ENCODE results near the gene EBF4.
"Not testable (repeated sequence)": the region's sequence is repeated elsewhere in the genome, so short reads cannot be mapped to it uniquely, and the experiment has no call there.

The EBF4 gene

DNA sequence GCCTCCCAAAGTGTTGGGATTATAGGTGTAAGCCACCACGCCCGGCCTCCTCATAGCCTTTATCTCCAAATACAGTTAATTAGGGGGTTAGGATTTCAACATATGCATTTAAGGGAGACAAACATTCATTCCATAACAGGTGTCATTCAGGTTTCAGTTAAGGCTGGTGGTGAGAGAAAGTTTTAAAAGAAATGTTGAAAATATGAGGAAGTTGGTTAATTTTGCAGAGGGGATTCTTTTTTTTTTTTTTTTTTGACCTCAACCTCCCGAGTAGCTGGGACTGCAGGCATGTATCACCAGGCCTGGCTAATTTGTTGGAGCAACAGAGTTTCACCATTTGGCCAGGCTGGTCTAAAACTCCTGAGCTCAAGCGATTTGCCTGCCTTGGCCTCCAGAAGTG is 12.5 kb upstream of the EBF4 start:
- no peak for DNase-seq

DNA sequence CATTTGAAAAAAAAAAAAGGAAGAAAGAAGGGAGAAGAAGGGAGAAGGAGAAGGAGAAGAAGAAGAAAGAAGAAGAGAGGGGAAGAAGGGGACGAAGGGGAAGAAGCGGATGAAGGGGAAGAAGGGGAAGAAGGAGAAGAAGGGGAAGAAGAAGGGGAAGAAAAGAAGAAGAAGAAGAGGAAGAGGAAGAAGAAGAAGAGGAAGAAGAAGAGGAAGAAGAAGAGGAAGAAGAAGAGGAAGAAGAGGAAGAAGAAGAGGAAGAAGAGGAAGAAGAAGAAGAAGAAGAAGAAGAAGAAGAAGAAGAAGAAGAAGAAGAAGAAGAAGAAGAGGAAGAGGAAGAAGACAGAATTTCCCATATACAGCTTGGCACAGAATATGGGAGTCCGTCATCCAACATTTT is 10.5 kb upstream of the EBF4 start:
- not testable (repeated sequence) for DNase-seq

DNA sequence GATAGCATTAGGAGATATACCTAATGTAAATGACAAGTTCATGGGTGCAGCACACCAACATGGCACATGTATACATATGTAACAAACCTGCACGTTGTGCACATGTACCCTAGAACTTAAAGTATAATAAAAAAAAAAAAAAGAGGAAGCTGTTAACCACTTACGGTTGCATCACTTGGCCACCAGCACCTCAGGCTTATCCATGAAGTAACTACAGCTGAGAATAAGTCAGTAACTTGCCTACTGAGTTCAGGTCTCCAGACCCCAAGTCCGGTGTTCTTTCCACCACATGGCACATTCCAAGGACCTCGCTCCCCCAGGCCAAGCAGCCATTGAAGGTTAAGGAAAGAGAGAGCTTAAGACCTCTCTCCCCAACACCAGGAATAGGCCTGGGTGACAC is 7.8 kb upstream of the EBF4 start:
- DNase-seq: not testable (repeated sequence)

DNA sequence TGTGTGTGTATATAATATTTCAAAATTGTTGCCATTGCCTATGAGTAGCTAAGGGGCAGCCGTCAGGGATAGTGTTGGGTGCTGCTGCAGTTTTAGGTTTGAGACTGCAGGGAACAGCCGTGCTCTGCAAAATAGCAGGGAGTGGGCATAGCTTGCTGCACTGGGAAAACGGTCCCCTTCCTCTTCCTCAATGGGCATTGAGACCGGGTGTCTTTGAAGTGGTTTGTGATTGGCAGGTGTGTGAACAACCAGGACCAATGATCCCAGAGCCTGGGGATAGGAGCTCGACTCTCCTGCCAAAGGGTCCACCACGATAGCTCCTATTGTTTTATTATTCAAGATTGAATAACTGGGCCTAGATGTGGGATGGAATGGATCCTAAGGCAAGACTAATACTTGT is 5.1 kb upstream of the EBF4 start:
- no peak for DNase-seq

DNA sequence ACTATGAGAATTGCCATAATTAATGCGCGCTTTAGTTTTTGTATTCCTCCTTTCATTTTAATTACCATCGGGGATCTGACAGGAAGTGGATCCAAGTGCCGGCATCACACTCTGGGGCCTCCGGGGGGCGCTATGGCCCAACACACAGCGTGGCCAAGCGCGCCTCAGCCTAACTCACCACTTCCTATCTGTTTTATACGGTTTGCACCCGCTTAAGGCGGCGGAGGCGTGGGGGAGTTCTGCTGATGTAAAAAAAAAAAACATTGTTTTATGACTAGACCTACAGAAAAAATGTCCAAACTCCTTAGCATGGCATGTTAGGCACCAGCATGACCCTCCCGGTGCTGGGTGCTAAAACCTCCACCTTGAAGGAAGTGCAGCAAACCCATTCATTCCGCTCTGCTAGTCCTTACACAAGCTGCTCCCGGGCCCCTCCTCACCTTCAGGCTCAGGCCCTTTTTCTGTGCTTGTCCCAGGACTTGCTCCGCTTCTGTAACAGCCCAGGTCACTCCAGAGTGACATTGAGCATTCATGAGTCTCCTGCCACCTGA is 4.5 kb upstream of the EBF4 start:
- peak; percentile 53 for DNase-seq

DNA sequence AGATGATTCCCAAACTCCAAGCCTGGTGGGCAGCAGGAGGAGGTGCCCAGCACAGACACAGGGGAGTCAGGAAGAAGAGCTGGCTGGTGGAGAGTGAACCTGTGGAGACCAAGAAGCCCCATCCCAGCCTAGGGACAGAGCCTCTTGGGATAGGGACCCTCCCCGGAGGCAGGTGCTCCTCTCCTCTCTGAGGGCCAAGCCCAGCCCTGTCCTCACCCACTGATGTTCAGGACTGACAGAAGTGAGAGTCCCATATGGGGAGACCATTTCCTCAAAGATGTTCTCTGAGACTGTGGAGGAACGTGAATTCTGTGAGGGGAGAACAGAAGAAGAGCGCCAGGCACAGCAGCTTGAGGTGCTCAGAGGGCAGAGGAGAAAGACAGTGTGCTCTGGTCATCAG is 2.4 kb upstream of the EBF4 start:
- DNase-seq: no peak

DNA sequence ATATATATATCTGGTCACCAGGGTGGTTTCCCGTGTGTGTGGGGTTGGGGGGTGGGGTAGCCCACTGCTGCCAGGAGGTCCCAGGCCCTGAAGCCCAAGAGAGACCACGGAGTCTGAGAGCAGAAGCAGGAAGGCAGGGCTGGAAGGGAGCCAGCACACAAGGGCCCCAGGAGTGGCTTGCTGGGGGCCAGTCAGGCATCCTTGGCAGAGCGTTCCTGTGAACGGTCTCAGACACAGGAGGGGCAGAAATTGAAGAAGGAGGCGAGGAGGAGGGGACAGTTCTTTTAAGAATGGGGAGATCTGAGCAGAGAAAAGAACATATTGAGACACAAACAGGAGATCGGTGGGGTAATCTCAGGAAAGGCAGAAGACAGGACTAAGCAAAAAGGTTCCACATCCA is 1.9 kb upstream of the EBF4 start:
- DNase-seq: no peak

DNA sequence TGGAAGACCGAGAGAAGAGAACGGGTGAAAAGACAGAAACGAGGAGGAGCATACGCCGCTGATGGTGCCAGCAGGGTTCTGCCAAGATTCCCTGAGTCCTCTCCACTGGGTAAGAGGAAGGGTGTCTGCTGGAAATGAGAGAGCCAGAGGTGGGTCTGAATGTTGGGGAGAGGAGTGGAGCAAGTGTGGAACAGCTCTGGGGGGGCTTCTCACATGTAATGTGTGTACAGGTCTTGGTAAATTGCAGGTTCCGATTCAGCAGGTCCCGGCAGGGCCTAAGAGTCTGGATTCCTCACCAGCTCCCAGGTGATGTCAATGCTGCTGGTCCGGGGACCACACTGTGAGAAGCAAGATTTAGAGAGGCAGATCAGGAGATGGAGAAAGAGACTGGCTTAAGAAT is 1.5 kb upstream of the EBF4 start:
- no peak for DNase-seq

DNA sequence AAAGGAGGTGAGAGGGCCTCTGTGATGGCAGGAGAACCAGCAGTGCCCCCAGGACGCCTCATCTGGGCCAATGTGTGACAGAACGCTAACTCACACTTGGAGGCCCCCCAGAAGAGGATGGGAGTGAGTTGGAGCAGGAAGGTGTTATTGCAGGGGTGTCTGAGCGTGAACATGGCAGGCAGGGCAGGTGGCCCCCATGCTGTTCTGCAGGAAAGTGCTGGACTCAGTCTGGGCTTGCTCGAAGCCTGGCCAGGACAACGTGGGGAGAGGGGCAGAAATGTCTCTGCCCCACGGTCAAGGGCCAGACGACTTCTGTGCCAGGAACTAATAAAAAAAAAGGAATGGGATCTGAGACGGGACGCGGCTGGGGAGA is 931 bp upstream of the EBF4 start:
- no peak for DNase-seq

DNA sequence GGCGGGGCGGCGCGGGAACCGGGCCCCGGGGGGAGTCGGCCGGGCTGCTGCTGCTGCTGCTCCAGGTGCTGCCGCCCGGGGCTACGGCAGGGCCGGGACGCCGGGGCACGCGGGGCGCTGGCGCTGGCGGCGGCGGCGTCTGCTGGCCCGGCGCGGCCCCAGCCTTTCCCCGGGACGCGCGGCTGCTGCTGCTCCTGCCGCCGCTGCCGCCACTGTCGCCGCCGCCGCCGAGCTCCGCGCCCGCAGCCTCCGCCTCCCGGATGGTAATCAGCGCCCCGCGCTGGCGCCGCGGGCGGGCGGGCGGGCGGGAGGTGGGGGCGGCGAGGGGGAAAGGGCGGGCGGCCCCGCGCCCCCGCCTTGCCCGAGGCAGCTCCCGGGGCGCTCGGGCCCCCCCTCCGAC is 306 bp downstream of the EBF4 start:
- no peak for DNase-seq

DNA sequence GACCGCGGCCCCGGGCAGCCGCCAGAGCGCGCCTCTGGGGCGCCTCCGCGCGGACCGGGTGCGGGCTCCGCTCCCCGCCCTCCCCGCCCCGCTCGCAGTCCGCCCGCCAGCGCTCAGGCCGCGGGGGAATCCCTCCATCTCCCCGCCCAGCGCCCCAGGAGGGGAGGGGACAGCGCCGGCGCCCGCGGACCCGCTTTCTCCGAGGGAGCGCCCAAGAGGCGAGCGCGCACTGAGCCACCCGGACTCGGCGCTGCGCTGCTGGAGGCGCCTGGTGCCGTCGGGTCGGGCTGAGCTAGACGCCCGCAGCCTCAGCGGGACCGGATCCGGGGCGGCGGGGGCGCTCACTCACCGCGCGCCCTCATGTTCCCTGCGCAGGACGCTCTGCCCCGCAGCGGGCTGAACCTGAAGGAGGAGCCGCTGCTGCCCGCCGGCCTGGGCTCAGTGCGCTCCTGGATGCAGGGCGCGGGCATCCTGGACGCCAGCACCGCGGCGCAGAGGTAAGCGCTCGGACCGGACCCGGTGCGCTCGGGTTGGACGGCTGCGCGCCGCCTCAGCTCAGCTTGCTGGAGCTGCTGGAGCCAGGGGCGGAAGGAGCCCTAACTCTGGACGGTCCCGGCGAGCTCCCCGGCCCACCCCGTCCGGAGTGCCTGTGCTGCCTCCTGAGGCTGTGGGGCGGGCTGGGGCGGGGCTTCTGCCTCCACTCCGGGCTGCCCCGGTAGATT is 867 bp downstream of the EBF4 start:
- no peak for DNase-seq

DNA sequence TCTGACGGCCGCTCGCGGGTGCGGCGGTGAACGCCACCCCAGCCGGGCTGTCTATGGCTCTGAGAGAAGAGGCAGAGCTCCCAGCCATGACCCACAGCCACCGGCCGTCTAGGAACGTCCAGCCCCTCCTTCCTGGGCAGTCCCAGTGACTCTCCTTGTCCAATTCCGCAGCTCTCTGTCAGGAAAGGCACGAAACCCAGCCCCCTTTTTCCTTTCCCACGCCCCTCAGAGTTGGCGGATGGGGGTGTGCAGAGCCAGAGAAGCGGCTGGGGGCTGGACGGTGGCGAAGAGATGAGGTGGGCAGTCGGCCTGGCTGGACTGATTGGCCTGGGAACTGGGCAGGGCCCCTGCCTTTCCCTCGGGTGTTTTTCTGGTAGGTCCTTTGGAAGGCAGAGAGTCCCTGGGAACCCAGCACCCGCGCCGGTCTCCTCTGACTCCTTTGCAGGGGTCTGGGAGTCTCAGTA is 1.5 kb downstream of the EBF4 start:
- DNase-seq: peak; percentile 39

DNA sequence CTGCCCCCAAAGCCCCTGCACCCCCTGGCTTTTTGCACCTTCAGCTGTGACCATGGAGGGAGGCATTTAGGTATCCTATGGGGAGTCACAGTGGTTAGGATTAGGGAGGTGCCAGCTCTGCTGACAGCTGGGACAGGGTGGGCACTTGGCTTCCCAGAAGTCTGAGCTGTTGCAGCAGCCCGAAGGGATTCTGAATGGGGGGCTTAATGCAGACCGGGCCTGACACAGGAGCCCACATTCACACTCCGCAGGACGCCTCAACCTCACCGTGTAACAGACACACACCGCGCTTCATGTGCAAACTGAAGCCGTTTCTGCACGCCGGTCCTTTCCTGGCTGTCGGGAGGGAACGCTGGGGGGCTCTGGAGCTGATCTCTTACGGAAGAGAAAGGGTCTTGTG is 1.9 kb downstream of the EBF4 start:
- DNase-seq: peak; percentile 39

DNA sequence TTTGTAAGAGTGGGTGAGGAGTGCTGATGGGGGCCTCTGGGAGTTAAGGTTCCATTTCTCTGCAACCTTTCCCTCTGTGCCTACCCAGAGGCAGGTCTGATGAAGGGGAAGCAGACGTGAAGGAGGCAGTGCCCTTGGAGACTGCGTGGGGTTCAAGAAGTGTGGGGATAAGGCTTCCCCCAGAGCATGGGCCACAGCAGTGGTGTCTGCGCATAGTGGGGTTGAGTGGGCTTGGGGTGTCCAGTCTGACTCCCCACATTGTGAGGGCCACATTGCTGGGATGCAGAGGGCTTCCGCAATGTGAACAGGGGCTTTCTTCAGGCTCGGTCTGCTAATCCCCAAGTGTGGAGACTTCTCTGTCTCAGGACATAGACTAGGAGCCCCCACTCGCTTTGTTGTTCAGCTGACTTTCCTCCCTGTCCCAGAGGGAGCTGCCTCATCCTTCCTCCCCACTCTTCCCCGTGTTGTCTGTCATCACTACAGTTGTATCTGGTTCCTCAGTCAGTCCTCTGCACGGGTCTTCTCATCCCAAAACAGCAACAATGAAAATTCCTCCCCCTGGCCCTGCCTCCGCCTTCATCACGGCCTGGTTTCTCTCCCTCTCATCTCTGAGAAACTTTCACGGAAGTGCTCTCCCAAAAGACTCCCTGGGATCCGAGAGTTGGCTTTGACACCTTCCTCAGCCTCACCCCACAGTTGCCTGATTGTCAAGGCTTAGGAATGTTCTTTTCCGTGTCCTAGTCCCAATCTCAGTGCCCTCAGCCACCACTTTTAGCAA is 2.8 kb downstream of the EBF4 start:
- peak; percentile 38 for DNase-seq

DNA sequence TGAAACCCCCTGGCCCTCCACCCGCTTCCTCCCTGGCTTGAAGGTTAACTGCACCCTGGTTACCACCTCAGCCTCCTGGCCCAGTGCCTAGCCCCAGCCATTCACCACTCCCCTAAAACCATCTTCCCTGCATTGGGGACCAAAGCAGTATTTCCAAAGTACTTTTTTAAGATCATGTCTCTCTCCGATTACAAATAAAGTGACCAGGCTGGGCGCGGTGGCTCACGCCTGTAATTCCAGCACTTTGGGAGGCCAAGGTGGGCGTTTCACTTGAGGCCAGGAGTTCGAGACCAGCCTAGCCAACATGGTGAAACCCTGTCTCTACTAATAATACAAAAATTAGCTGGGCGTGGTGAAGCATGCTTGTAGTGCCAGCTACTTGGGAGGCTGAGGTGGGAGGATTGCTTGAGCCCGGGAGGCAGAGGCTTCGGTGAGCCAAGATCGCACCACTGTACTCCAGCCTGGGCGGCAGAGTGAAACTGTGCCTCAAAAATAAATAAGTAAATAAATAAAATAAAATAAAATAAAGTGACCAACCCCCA is 3.5 kb downstream of the EBF4 start:
- not testable (repeated sequence) for DNase-seq

DNA sequence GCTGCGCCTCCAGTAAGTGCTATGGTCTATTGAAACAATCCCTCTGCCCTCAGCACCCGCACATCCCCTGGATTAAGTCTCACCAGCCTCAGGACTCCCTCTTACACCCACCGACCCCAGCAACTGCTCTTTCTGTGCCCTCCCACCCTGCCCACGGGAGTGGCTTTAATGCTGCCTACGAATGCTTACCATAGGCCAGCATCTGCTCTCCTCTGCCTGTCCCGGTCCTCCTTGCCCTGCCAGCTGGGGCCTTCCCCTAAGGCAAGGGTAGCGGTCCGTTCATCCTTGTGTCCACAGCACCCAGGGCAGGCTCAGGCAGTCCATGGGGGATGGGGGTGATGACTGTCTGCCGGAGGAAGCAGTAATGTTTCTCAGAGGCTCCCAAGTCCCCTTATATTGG is 4.1 kb downstream of the EBF4 start:
- peak; percentile 30 for DNase-seq

DNA sequence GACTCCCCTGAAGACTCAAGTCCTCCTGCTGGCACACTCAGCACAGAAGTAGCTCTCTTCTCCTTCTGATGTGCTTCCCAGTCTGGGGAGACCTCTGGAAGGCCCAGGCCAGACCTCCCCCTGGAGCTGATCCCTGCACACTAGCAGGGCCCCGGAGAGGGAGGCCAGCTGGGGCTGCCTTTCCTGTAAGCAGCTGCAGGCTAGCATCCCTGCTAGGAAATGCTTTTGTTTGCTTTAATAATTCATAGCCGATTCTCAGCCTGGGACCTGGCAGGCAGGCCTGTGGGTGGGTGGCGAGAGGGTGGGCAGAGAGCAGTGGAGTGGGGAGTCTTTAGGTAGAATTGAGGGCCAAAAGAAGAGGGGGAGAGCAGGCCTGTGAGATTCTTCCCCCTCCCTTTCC is 5.2 kb downstream of the EBF4 start:
- peak; percentile 21 for DNase-seq

DNA sequence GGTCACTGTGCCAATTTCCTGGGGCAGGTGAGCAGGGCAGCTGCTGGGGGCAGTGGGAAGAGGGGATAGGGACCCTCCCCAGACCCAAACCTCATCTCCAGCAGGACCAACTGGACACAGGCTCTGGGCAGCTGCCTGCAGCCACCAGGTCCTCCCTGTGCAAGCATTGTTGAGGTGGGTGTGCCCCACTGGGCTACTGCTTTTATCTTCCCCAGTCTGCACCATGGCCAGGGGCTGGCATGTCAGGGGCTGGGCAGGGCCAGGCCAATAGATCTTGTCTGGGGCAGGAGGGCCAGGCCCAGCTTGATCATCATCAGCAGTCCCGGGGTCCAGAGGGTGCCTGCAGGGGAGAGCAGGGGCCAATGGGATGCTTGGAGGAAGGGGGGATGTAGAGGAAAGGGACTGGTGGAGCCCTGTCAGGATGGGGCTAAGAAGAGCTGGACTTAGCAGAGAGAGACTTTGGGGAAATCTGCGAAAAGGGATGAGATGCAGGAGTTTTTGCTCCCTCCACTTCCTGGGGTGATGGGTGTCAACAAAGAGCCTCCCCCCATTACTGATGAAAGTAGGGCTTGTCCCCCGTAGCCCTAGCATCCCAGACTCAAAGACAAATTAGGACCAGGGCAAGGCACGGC is 5.7 kb downstream of the EBF4 start:
- DNase-seq: peak; percentile 36

DNA sequence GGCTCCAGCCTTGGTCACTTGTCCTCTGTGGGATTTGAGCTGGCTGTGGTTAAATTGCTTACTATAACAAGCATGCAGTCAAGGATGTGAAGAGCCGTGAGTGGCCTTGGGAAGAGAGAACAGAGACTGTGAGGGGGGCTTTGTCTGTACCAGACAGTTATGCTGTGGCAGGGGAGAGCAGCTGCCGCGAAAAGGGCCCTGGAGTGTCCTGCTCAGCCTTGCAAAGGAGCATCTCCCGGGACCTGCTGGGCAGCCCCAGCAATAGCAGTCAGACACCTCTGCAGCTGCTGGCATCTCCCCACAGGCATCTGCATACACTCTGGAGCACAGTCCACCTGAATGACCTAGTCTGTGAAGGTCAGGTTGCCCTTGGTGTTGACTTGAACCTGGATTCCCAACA is 6.3 kb downstream of the EBF4 start:
- peak; percentile 18 for DNase-seq

DNA sequence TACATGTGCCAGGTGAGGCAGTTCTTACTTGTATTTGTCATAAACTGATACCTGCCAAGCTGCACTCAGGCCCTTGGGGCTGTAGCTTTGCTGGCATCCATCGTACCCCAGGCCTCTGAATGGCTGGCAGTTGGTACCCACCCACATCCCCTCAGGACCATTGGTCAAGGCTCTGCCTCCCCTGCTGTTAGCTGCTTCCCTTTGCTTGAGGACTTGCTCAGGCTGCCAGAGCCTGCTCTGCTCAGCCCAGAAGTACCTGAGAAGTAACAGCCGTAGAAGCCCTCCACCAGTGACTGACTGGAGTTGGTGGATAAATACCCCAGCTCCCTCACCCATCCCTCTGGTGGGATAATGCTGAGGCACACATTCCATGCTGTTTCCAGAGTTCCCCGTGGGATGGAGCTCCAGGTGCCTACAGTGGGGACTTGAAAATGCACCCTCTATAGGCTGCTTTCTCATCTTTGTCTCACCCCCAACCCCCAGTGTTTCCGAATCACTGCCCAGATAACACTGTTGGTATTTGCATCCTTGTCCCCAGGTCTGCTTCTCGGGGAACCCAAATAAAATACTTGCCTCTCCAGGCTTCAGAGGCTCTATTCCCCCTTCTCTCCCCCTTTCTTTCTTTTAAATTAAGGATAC is 7.3 kb downstream of the EBF4 start:
- DNase-seq: peak; percentile 16

DNA sequence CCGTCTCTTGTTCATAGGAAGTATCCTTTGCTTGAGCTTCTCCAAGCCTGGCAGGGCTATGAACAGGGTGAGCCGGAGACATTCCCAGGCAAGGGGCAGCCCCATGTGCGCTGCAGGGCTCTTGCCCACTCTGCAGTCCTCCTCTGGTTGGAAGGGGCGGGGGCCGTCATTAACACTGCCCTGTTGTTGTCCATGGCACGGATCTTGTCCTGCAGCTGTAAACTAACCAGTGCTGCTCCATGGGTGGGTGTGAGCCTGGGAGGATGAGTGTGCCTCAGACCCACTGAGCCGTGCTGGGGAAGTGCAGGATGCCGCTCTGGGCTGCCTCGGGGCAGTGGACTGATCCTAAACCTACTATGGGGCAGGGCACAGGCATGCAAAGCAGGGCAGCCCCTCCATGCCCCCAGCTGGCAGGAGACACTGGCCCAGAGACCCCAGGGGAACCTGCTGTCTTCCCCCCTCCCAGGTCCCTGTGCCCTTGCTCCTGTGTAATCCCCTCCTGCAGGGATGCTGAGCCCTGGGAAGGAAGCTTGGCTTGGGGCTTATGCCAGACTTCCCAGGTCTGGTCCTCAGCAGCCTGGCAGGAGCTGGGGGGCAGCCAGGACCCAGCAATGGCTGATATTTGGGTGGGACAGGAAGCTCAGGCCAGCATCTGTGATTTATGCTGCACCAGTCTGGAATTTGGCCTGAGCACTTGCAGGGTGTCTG is 8.5 kb downstream of the EBF4 start:
- no peak for DNase-seq

DNA sequence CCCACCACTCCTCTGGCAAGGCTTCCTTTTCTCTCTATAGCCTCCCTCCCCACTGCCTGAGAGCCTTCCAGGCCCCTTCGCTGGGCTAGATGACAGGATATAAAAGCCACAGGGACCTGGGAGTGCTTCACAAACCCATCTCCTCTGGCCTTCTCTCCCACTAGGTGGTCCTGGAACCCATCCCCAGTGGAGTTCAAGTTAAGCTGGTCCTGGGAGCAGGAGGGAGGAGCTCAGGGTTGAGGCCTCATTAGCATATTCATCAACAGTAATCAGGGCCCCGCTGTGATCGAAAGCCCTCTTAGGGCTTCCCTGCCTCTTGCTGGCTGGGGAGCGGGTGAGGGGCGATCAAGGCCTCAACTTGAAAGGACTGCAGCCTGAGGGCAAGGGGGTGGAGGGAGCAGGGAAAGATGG is 9.1 kb downstream of the EBF4 start:
- DNase-seq: no peak

Data from right forelimb (tissue), 1 donor.